Urinary bladder (tissue), 4 donors: ENCODE data around the gene ACSM4. TPM values are rescaled to one million over a fixed set of nuclear protein-coding genes. Genes with fewer than 3 reads are reported as not detected.

ENCODE experiments used
- DNase-seq: peaks from one replicate; pipeline ENCODE4 v3.0.0-alpha.2; 2015; ENCODE audit errors: extremely low spot score
- H3K27ac ChIP-seq: one replicate; pipeline ENCODE4 v1.5.1; 2013; ENCODE audit warnings: low read depth, mild to moderate bottlenecking, moderate library complexity
- H3K36me3 ChIP-seq: one replicate; pipeline ENCODE4 v1.6.1; 2013; ENCODE audit warnings: mild to moderate bottlenecking, moderate library complexity; ENCODE audit not compliant: insufficient read depth
- H3K4me1 ChIP-seq: one replicate; pipeline ENCODE4 v1.6.1; 2013; ENCODE audit warnings: mild to moderate bottlenecking, moderate library complexity; ENCODE audit not compliant: insufficient read depth
- H3K4me3 ChIP-seq: one replicate; pipeline ENCODE4 v1.5.1; 2013; ENCODE audit warnings: low read depth, low read length
- WGBS: extraction: QIAGEN DNeasy Blood & Tissue Kit; methylation state at CpG from one replicate; pipeline ENCODE4 v1.1.7; 2013; 5-methylcytosine and 5-hydroxymethylcytosine counted together
- polyA plus RNA-seq: library from polyadenylated mRNA; stranded (reverse); fragments of 200-250 nt; gene quantifications from one replicate; pipeline ENCODE4 v1.2.3, GENCODE V29; 2013
- total RNA-seq: library from RNA; depleted of rRNA; stranded (reverse); fragments of >200 nt; gene quantifications from one replicate; pipeline ENCODE4 v1.2.3, GENCODE V29; 2014
- donor health status: healthy with polysubstance abuse.
- donor health status: healthy.

Gene ACSM4
- total and polyA plus RNA-seq, 2 donors: not detected

DNA sequence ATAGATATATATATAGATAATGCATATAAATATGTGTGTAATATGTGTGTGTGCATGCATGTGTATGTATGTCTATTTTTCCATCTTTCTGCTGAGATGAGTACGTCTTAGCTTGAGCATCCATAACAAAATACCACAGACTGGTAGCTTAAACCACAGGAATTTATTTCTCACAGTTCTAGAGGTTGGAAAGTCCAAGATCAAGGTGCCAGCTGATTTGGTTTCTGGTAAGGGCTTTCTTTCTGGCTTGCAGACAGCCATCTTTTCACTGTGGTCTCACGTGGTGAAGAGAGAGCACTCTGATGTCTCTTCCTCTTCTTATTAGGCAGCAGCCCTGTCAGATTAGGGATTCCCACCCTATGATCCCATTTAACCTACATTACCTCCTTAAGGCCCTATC, 47.3 kb downstream of the ACSM4 start:
- Histone ChIP-seq H3K27ac (no peak overlapping the region), H3K36me3 (no peaks in the 10 kb centered on the region), H3K4me1 (no peaks in the 10 kb centered on the region), H3K4me3 (no peak overlapping the region)
- DNase-seq: no peak
- WGBS: 56% methylated on average over 2 of the region's 2 CpGs

DNA sequence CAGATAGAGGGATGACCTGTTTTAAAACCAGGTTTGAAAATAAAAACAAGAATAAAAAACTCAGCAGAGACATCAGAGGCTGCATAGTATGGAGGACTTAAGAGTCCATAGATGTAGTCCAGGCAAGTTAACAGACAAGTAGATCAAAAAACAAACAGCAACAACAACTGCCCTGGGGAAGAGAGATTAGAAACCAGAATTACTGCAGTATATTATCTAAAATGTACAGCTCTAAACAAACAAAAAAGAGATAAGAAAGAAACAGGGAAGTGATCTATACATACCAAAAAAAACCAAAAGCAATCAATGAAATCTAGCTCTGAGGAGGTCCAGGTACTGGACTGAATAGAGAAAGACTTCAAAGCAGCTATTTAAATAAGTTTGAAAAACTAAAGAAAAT, 48.8 kb downstream of the ACSM4 start:
- Histone ChIP-seq H3K36me3 (no peaks in the 10 kb centered on the region), H3K4me3 (no peak overlapping the region), H3K27ac (no peak overlapping the region), H3K4me1 (no peaks in the 10 kb centered on the region)
- DNase-seq: no peak

DNA sequence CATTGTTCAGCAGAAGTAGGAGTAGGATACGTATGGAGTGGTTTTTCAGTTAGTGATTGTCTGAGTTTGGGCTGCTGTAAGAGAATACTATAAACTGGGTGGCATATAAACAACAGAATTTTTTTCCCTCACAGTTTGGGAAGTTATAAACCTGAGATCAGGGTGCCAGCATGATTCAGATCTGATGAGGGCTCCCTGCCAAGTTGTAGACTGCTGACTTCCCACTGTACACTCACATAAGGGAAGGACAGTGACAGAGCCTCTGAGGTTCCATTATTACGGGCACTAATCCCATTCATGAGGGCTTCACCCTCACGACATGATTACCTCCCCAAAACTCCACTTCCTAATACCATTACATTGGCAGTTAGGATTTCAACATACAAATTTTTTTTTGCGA, 50.7 kb downstream of the ACSM4 start:
- Histone ChIP-seq H3K4me3 (no peak overlapping the region), H3K4me1 (no peaks in the 10 kb centered on the region), H3K36me3 (no peaks in the 10 kb centered on the region), H3K27ac (no peak overlapping the region)
- DNase-seq: no peak
- 68% methylated on average over 4 of the region's 4 CpGs for WGBS

DNA sequence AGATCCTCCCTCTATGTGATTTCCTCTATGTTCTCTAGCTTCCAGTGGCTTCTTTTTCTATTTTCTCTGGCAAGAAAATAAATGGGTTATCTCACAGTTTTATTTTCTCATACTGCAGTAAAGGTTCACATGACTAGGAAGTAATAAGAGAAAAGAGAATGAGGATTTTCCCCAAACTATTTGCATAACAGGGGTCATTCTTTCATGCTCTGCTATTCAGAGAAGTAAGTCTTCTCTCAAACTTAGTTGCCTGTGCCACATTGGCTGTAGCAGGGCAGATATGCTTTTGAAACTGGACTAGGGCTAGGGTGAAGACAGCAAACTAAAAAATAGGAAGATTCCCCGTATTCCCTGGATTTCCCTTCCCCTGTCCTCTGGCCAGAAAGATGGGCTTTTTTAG, 57.4 kb downstream of the ACSM4 start:
- Histone ChIP-seq H3K4me3 (no peak overlapping the region), H3K4me1 (no peaks in the 10 kb centered on the region), H3K27ac (no peak overlapping the region), H3K36me3 (no peaks in the 10 kb centered on the region)
- WGBS: 90% methylated on average over 1 of the region's 1 CpG
- no peak for DNase-seq

DNA sequence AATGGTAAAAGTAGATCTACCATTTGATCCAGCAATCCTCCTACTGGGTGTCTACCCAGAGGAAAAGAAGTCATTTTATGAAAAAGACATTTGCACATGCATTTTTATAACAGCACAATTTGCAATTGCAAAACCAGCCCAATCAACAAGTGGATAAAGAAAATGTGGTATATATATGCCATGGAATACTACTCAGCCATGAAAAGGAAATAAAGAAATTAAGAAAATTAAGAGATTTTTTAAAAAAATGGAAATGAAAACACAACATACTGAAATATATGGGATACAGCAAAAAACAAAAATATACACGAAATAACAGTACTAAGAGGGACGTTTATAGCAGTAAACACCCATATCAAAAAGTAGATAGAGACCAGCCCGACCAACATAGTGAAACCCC, 58.9 kb downstream of the ACSM4 start:
- Histone ChIP-seq H3K27ac (no peak overlapping the region), H3K4me3 (no peak overlapping the region), H3K36me3 (no peaks in the 10 kb centered on the region), H3K4me1 (no peaks in the 10 kb centered on the region)
- 80% methylated on average over 3 of the region's 3 CpGs for WGBS
- no peak for DNase-seq

DNA sequence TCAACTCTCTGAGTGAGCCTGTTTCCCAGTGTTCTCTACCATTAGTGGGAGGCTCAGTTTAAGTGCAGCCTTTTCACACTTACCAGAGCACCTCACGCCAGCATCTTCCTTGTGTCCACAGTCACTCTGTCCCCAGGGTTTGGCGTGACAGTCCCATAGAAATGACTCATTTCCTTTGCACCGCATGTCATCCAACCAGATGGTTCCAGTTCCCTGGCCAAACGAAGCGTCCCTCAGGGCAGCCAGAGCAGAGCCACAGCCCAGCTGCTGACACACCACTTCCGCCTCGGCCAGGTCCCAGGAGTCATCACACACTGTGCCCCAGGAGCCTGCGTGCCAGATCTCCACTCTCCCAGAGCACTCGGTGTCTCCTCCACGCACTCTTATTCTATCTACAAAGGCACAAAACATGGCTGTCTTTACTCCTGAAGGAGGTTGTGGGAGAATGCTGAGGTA, 65.4 kb downstream of the ACSM4 start:
- H3K4me3 ChIP-seq: no peak overlapping the region
- no peaks in the 10 kb centered on the region for H3K4me1 ChIP-seq
- no peak overlapping the region for H3K27ac ChIP-seq
- WGBS: 72% methylated on average over 10 of the region's 10 CpGs
- no peak for DNase-seq
- no peaks in the 10 kb centered on the region for H3K36me3 ChIP-seq

DNA sequence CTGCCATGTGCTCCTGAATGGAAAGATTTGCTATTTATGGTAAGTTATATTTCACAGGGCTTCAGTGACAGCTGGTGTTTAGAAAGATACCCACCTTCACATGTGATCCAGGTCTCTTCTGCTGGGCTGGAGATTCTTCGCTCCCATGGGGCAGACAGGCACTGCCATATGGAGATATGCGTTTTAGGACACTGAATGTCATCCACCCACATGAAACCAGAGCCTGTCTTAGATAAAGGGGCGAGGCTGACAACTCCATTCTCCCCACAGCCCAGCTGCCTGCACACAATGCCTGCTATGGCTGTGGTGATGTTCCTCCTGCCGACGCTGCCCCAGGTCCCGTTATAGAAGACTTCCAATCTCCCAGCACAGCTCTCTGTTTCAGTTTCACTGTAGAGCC, 69.4 kb downstream of the ACSM4 start:
- Histone ChIP-seq H3K36me3 (no peaks in the 10 kb centered on the region), H3K4me3 (no peak overlapping the region), H3K4me1 (no peaks in the 10 kb centered on the region), H3K27ac (no peak overlapping the region)
- 56% methylated on average over 6 of the region's 6 CpGs for WGBS
- DNase-seq: no peak

DNA sequence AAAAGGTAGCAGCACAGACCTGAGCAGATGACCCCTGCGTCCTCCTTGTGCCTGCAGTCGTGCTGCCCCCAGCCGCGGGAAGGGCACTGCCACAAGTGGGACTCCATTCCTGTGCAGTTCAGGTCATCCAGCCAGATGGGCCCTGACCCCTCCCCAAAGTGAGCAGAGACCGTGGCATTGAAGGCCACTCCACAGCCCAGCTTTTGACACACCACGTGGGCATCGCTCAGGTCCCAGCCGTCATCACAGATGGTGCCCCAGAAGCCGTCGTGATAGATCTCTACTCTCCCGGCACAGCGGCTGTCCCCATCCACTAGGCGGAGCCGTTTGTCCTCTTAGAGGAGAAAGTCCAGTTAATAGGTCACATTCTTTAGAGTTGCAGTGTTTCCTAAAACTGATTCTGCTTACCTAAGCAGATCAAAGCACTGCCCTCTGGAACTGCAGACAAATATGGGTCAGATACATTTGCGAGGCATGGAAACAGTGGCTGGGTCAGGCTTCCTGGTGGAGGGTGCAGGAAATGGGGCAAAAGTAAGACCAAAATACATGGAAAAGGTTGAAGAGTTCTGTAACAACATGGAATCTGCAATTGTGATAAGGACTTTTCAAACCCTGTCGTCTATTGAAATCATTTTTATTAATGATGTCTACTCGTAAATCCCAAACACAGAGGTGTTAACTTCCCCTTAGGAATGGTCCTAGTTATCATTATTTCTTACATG, 70.7 kb downstream of the ACSM4 start:
- no peak overlapping the region for H3K4me3 ChIP-seq
- DNase-seq: no peak
- 41% methylated on average over 17 of the region's 17 CpGs for WGBS
- no peaks in the 10 kb centered on the region for H3K36me3 ChIP-seq
- H3K27ac ChIP-seq: no peak overlapping the region
- H3K4me1 ChIP-seq: no peaks in the 10 kb centered on the region

DNA sequence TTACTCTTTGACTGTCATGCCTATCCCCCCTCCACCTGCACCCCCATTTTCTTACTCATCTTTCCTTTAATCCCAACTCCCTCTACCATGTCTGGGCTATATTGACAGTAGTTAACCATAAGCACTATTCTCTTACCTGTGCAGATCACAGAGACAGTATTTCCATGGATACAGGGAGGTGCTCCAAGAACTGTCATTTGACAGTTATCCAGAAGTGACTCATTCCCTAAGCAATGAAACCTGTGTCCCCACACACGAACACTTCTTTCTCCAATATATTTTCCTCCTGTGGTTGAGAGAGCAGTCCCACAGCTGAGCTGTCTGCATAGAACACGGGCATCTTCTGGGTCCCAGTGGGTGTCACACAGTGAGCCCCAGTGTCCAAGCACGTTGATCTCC, 71.3 kb downstream of the ACSM4 start:
- no peak overlapping the region for H3K4me3 ChIP-seq
- no peak overlapping the region for H3K27ac ChIP-seq
- H3K4me1 ChIP-seq: no peaks in the 10 kb centered on the region
- H3K36me3 ChIP-seq: no peaks in the 10 kb centered on the region
- DNase-seq: no peak
- 79% methylated on average over 3 of the region's 3 CpGs for WGBS

DNA sequence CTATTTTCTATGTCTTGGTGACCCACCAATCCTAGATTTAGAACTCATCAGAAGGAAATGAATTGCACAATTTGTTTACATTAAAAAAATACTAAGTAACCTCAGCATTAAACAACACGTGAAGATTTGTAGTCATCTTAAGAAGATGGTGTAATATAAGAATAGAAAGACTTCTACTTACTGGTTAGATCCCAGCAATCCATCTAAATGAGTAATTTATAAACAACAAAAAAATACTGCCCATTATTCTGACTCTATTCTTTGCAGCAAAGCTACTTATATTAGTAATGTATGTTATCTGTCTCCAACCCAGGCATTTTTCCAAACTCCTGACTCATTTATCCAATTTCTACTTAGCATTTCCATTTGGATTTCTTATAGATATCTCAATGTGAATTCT, 72.3 kb downstream of the ACSM4 start:
- DNase-seq: no peak
- no peak overlapping the region for H3K27ac ChIP-seq
- no peaks in the 10 kb centered on the region for H3K36me3 ChIP-seq
- WGBS: 59% methylated on average over 1 of the region's 1 CpG
- no peaks in the 10 kb centered on the region for H3K4me1 ChIP-seq
- no peak overlapping the region for H3K4me3 ChIP-seq

Other genes starting within 250 kb of the ACSM4 start
- gene C1S, start 243.4 kb upstream of the ACSM4 start, total RNA-seq: 196 TPM
- 918 TPM for gene C1S, start 243.4 kb upstream of the ACSM4 start, polyA plus RNA-seq
- gene C1R, start 211.6 kb upstream of the ACSM4 start, total RNA-seq: 174 TPM
- gene C1R, start 211.6 kb upstream of the ACSM4 start, polyA plus RNA-seq: 1,192 TPM
- gene C1RL, start 194.9 kb upstream of the ACSM4 start, total RNA-seq: 20.6 TPM
- gene C1RL, start 194.9 kb upstream of the ACSM4 start, polyA plus RNA-seq: 92.2 TPM
- gene RBP5, start 175.2 kb upstream of the ACSM4 start, total RNA-seq: 2.6 TPM
- gene RBP5, start 175.2 kb upstream of the ACSM4 start, polyA plus RNA-seq: 5.9 TPM
- 16.7 TPM for gene CLSTN3, start 173.7 kb upstream of the ACSM4 start, total RNA-seq
- gene CLSTN3, start 173.7 kb upstream of the ACSM4 start, polyA plus RNA-seq: 20.9 TPM
- gene PEX5, start 114.4 kb upstream of the ACSM4 start, total RNA-seq: 27.7 TPM
- gene PEX5, start 114.4 kb upstream of the ACSM4 start, polyA plus RNA-seq: 42.1 TPM
- gene CD163L1, start 140.1 kb downstream of the ACSM4 start, total RNA-seq: 7.3 TPM
- 1.5 TPM for gene CD163L1, start 140.1 kb downstream of the ACSM4 start, polyA plus RNA-seq
- gene CD163, start 199.7 kb downstream of the ACSM4 start, total RNA-seq: 19.1 TPM
- 243 TPM for gene CD163, start 199.7 kb downstream of the ACSM4 start, polyA plus RNA-seq